Spleen (tissue), 11 donors: Measurements from ENCODE around the gene CD274. TPM values are rescaled to one million over a fixed set of nuclear protein-coding genes. Genes with fewer than 3 reads are reported as not detected.

Experiments
- DNase-seq: peaks from one replicate; pipeline ENCODE4 v3.0.0-alpha.2; 2020
- H3K27ac ChIP-seq, 8 donors: fragments of 200-600 bp; sonication (generic) in 7 of 8; 1 replicate in 4 of 8; 2 replicates in 4 of 8; pipeline versions ENCODE4 v1.5.0 to v1.8.0; 2016 to 2021; ENCODE audit warnings: inconsistent platforms in 4 of 8, mild to moderate bottlenecking in 4 of 8, moderate library complexity in 1 of 8
- H3K27me3 ChIP-seq, 7 donors: fragments of 200-600 bp; sonication (generic) in 6 of 7; replicated peaks in 1 of 7; 1 replicate in 4 of 7; 2 replicates in 3 of 7; pipeline versions ENCODE4 v1.5.0 to v1.8.0; 2016 to 2021; ENCODE audit warnings: inconsistent platforms in 3 of 7, mild to moderate bottlenecking in 1 of 7
- H3K36me3 ChIP-seq, 6 donors: fragments of 200-600 bp; sonication (generic) in 5 of 6; 1 replicate in 4 of 6; 2 replicates in 2 of 6; pipeline versions ENCODE4 v1.5.0 to v1.8.0; 2016 to 2021; ENCODE audit warnings: inconsistent platforms in 2 of 6
- H3K4me1 ChIP-seq, 6 donors: fragments of 200-600 bp; sonication (generic) in 5 of 6; 1 replicate in 3 of 6; 2 replicates in 3 of 6; pipeline versions ENCODE4 v1.5.0 to v1.8.0; 2016 to 2021; ENCODE audit warnings: inconsistent platforms in 3 of 6
- H3K4me3 ChIP-seq, 8 donors: fragments of 200-600 bp; sonication (generic) in 7 of 8; 1 replicate in 4 of 8; 2 replicates in 4 of 8; pipeline versions ENCODE4 v1.5.0 to v1.8.0; 2016 to 2021; ENCODE audit warnings: inconsistent platforms in 4 of 8, mild to moderate bottlenecking in 4 of 8, moderate library complexity in 2 of 8
- H3K9me3 ChIP-seq, 8 donors: fragments of 200-600 bp; sonication (generic) in 7 of 8; 1 replicate in 4 of 8; 2 replicates in 4 of 8; pipeline versions ENCODE4 v1.5.0 to v1.8.0; 2016 to 2021; ENCODE audit warnings: inconsistent platforms in 4 of 8
- POLR2A ChIP-seq, 3 donors: fragments of 450-650 bp; IDR thresholded peaks; one replicate each; pipeline ENCODE4 v1.5.1; 2017; ENCODE audit warnings: antibody characterized with exemption in 3 of 3, mild to moderate bottlenecking in 1 of 3
- POLR2AphosphoS5 ChIP-seq, 3 donors: sonication (generic); formaldehyde crosslinking; IDR thresholded peaks; one replicate each; pipeline ENCODE4 v1.5.1; 2017; ENCODE audit warnings: antibody characterized with exemption in 3 of 3
- WGBS, 5 donors: extraction: QIAGEN DNeasy Blood & Tissue Kit in 3 of 5; methylation state at CpG; one replicate each; pipeline versions ENCODE4 v1.1.5 to v1.1.7; 2013 to 2018; 5-methylcytosine and 5-hydroxymethylcytosine counted together
- intact Hi-C: fragments of 100-400 bp; cut with DNase I; formaldehyde crosslinking; loops from one replicate; pipeline ENCODE4 v1.15.0; 2023; ENCODE audit warnings: low total_unique reads
- polyA plus RNA-seq, 3 donors: library from polyadenylated mRNA; stranded (reverse); fragments of 200-250 nt; gene quantifications; one replicate each; pipeline ENCODE4 v1.2.1, GENCODE V29; 2013
- total RNA-seq, 7 donors: library from RNA; depleted of rRNA in 3 of 7; stranded (reverse); fragments of >200 nt in 3 of 7; fragmentation: NEBNext Ultra II Directional in 4 of 7; extraction: Animal tissue kit (Norgen Biotek cat#: 25700) in 4 of 7; gene quantifications; one replicate each; pipeline versions ENCODE4 v1.1.0 to v1.2.1, GENCODE V29; 2016 to 2021
- TF ChIP-seq, protein P1 (sequence below), 11 experiments: fragments of 200-600 bp in 7 of 11; fragments of 450-650 bp in 4 of 11; sonication (generic) in 4 of 11; IDR thresholded peaks in 8 of 11; conservative IDR thresholded peaks in 3 of 11; 1 replicate in 7 of 11; 2 replicates in 4 of 11; pipeline versions ENCODE4 v1.4.0 to v1.8.0; 2016 to 2021; ENCODE audit warnings: antibody characterized with exemption in 11 of 11, inconsistent platforms in 4 of 11, mild to moderate bottlenecking in 1 of 11
- donor health status: healthy with polysubstance abuse.
- donor health status: DM: no; HTN: no; CAD: no; lungs with moderate emphysema.
- donor health status: DM: no; HTN: no; CAD: no.
- donor health status: Bipolar disorder and iron deficiency.
- donor health status: healthy.
- donor health status: DM: no; HTN: no; CAD: no.
- donor health status: DM: yes; HTN: yes; CAD: no.

CD274 gene
- total and polyA plus RNA-seq, 10 donors = 1.8 to 34.8 (median 25.5) TPM

DNA sequence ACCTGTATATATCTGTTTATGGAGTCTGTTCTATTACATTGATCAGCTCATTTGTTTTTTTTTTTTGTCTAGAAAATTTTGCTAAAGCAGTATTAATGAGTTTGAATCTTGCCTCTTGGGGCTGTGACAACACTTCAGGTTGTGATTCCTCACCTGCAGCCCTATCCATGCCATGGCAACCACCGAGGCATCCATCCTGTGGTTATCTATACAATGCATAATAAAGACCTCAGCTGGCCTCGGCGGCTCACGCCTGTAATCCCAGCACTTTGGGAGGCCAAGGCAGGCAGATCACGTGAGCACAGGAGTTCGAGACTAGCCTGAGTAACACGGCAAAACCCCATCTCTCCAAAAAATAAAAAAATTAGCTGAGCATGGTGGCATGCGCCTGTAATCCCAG is 31.9 kb downstream of the CD274 start:
- Histone ChIP-seq H3K36me3 (no peaks in the 10 kb centered on the region), H3K27me3 (no peaks in the 10 kb centered on the region), H3K9me3 (no peaks in the 10 kb centered on the region), H3K4me3 (no peak overlapping the region), H3K27ac (no peak overlapping the region), H3K4me1 (peaks cover 0 to 4% (median 0%) of the 10 kb centered on the region in 6 donors)
- DNase-seq = no peak
- TF ChIP-seq, protein P1, sequence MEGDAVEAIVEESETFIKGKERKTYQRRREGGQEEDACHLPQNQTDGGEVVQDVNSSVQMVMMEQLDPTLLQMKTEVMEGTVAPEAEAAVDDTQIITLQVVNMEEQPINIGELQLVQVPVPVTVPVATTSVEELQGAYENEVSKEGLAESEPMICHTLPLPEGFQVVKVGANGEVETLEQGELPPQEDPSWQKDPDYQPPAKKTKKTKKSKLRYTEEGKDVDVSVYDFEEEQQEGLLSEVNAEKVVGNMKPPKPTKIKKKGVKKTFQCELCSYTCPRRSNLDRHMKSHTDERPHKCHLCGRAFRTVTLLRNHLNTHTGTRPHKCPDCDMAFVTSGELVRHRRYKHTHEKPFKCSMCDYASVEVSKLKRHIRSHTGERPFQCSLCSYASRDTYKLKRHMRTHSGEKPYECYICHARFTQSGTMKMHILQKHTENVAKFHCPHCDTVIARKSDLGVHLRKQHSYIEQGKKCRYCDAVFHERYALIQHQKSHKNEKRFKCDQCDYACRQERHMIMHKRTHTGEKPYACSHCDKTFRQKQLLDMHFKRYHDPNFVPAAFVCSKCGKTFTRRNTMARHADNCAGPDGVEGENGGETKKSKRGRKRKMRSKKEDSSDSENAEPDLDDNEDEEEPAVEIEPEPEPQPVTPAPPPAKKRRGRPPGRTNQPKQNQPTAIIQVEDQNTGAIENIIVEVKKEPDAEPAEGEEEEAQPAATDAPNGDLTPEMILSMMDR (IDR thresholded peaks at IDR 0.05 in 8 of 11, conservative IDR thresholded peaks at IDR 0.05 in 3 of 11) = no peak
- no peak for TF ChIP-seq POLR2A (IDR thresholded peaks at IDR 0.05)
- TF ChIP-seq POLR2AphosphoS5 (IDR thresholded peaks at IDR 0.05) = no peak
- intact Hi-C loops = no loop called here
- WGBS, 5 donors = 90 to 96% (median 93%) methylated on average over 8 of the region's 8 CpGs

DNA sequence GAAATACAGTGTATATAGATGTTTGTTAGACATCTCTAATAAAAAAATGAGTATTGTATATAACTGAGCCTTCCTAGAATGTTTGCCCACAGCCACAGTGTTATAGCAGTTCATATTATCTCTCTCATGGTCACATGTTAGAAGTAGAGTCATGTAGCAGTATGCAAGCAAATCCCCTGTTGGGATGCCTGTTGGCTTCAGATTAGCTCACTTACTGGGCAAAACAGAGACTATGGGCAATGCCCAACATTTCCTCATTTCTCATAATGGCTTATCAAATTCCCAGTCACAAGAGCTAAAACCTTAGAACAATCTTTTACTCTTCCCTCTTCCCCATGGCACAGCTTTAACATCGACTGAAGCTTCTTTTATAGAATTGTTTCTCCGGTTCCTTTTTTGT is 33.0 kb downstream of the CD274 start:
- Histone ChIP-seq H3K9me3 (no peaks in the 10 kb centered on the region), H3K36me3 (no peaks in the 10 kb centered on the region), H3K4me3 (no peak overlapping the region), H3K27ac (no peak overlapping the region), H3K4me1 (peaks cover 0 to 4% (median 0%) of the 10 kb centered on the region in 6 donors), H3K27me3 (no peaks in the 10 kb centered on the region)
- no peak for TF ChIP-seq POLR2A (IDR thresholded peaks at IDR 0.05)
- TF ChIP-seq, protein P1 (IDR thresholded peaks at IDR 0.05 in 8 of 11, conservative IDR thresholded peaks at IDR 0.05 in 3 of 11) = no peak
- TF ChIP-seq POLR2AphosphoS5 (IDR thresholded peaks at IDR 0.05) = no peak
- intact Hi-C loops = no loop called here
- WGBS, 5 donors = 68 to 94% (median 89%) methylated on average over 2 of the region's 2 CpGs
- no peak for DNase-seq

DNA sequence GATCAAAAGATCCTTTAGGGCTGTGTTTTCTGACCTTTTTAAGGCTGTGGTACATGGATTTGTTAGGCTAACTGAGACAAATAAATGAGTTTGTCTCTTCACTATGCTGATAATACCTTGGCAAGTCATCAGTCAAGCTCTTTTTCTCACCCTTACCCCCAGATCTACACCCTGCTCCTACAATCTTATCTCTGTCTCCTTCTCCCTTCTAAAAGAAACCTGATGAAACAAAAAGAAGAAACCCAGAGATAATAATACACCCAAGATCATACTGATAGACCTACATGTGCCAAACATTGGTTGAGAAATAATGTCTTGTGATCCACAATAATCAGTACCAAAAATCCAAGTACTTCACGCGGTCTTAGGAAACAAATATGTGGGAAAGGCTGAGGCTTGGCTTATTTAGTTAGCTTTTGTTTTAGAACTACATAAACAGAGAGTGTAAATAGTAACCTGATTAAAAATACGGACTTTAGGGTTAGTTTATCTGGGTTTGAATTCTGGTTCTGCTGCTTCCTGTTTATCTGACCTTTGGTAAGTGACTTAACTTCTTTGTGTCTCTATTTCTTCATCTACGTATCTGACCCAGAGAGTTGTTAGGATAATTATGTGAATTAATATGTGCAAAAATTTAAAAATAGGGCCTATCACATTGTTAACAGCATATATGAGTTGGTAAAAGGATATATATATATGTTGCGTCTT is 35.2 kb downstream of the CD274 start:
- DNase-seq = no peak
- 88 to 91% (median 91%) methylated on average over 5 of the region's 5 CpGs for WGBS, 5 donors
- no peaks in the 10 kb centered on the region for H3K36me3 ChIP-seq
- H3K27ac ChIP-seq = no peak overlapping the region
- intact Hi-C loops = no loop called here
- H3K4me3 ChIP-seq = no peak overlapping the region
- TF ChIP-seq, protein P1 (IDR thresholded peaks at IDR 0.05 in 8 of 11, conservative IDR thresholded peaks at IDR 0.05 in 3 of 11) = no peak
- TF ChIP-seq POLR2AphosphoS5 (IDR thresholded peaks at IDR 0.05) = no peak
- no peaks in the 10 kb centered on the region for H3K27me3 ChIP-seq
- H3K4me1 ChIP-seq = peaks cover 0 to 13% (median 3%) of the 10 kb centered on the region in 6 donors
- no peaks in the 10 kb centered on the region for H3K9me3 ChIP-seq

DNA sequence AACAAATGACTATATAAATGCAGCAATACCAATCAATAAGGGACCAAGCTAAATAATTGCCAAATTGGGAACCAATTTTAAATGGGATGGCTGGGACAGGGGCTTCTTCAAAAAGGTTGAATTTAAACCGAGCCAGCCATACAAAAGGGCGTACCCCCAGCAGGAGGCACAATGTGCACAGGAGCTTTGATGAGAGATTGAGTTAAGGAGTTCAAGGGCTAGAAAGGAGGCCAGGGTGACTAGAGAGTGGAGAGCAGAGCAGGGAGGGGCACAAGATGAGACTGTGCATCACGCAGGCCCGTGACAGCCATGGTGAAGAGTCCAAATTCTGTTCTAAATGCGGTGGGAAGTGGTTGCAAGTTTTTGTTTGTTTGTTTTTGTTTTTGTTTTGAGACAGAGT is 36.6 kb downstream of the CD274 start:
- WGBS, 5 donors = 88 to 98% (median 96%) methylated on average over 5 of the region's 5 CpGs
- H3K27ac ChIP-seq = no peak overlapping the region
- no peak for DNase-seq
- no peaks in the 10 kb centered on the region for H3K27me3 ChIP-seq
- H3K4me3 ChIP-seq = no peak overlapping the region
- H3K9me3 ChIP-seq = no peaks in the 10 kb centered on the region
- peaks cover 0 to 9% (median 3%) of the 10 kb centered on the region in 6 donors for H3K4me1 ChIP-seq
- intact Hi-C loops = no loop called here
- no peaks in the 10 kb centered on the region for H3K36me3 ChIP-seq
- TF ChIP-seq POLR2A (IDR thresholded peaks at IDR 0.05) = no peak
- no peak for TF ChIP-seq POLR2AphosphoS5 (IDR thresholded peaks at IDR 0.05)
- TF ChIP-seq, protein P1 (IDR thresholded peaks at IDR 0.05 in 8 of 11, conservative IDR thresholded peaks at IDR 0.05 in 3 of 11) = no peak
